GM12892 (cell line): Measurements from ENCODE around the gene PPP2R2B.

ENCODE experiments used
- DNase-seq: peaks from one replicate; pipeline ENCODE4 v3.0.0; 2011; ENCODE audit not compliant: insufficient read length
- FAIRE-seq: peaks from 2 replicates; lab custom pipeline; 2011; peaks lifted over from hg19 to GRCh38; lab: Jason Lieb, UNC
- POLR2A ChIP-seq: IDR thresholded peaks from 2 replicates; pipeline ENCODE4 v1.6.1; 2011; ENCODE audit warnings: low read depth, low read length, control low read depth
- POLR2AphosphoS5 ChIP-seq: IDR thresholded peaks from 2 replicates; pipeline ENCODE4 v1.6.1; 2011; ENCODE audit warnings: low read depth, low read length, control low read depth
- TAF1 ChIP-seq: IDR thresholded peaks from 2 replicates; pipeline ENCODE4 v1.6.1; 2011; ENCODE audit warnings: low read depth, mild to moderate bottlenecking, control low read depth, low read length, borderline replicate concordance

PPP2R2B gene

DNA sequence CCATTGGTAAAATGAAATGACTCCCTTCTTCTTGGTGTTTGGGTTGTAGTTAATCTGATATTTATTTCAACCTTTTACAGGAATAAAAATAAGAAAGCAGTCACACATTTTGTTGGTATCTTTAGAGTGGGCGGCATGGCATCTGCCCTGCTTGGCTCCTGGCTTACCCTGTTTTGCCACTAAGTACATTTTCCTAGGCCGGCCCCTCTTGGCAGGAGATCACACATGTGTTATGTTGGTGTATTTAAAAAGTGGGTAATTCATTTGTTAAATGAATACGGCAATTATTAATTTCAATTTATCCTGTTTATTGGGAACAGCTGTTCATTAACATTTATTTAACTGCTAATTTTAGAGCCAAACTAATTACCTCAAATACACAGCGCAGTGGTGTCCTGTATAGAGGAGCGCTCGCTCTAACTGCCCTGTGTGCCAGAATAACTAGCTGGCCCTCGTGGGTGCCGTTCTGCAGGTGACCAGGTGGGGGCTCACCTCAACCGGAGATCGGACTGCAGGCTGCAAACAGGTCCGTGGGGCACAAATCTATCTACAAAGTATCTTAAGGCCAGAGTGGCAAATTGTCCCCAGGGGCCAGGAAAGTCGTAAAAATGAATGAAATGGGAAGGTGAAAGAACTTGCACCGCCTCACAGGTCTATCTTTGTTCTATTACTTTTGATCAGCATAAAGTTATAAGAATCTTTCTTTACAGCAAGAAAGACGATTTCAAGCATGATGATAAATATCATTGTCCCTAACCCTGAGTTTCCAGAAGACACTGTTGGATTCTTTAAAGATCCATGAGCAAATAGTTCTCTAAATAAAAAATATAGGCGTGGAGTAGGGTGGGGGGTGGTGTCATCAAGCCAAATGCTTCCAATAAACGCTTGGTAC, 336.4 kb downstream of the PPP2R2B start:
- DNase-seq (peak; percentile 37), FAIRE-seq (peak; percentile 24)
- no peak for TF ChIP-seq TAF1
- TF ChIP-seq POLR2A = no peak
- TF ChIP-seq POLR2AphosphoS5 = no peak

DNA sequence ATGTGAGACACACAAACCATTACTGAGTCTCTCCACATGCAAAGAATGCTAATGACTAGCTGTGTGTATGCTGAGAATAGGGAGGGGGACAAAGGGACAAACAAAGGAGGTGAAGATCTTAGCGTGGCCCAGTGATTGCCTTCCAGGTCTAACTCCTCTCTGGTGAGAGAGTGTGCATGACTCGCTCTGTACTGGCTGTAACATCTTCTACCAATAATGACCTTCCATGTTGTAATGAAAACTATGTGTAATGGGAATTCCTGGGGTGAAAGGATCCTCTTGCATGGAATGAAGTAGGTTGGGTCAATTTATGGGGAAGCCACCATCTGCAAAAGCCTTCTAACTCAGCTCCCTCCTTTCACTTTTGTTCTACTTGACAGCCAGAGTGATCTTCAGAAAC, 338.1 kb downstream of the PPP2R2B start:
- DNase-seq = no peak
- FAIRE-seq = no peak
- TF ChIP-seq POLR2A = no peak

- DNase-seq = no peak
- TF ChIP-seq POLR2AphosphoS5 = no peak
- TF ChIP-seq POLR2A = no peak
- TF ChIP-seq TAF1 = no peak
- FAIRE-seq = no peak
Measured at GRCh38 chr5:146539973-146540372, 338.6 kb downstream of the PPP2R2B start.

GRCh38 chr5:146538432-146538831, 340.1 kb downstream of the PPP2R2B start:
- DNase-seq (no peak), FAIRE-seq (no peak)
- TF ChIP-seq TAF1 = no peak
- no peak for TF ChIP-seq POLR2AphosphoS5
- no peak for TF ChIP-seq POLR2A

GRCh38 chr5:146533882-146534281, 344.7 kb downstream of the PPP2R2B start:
- TF ChIP-seq POLR2AphosphoS5 (no peak), POLR2A (no peak), TAF1 (no peak)
- DNase-seq (no peak), FAIRE-seq (no peak)

- peak; percentile 33 for DNase-seq
- no peak for TF ChIP-seq TAF1
- no peak for TF ChIP-seq POLR2AphosphoS5
- no peak for TF ChIP-seq POLR2A
Measured at GRCh38 chr5:146533260-146533857, 345.2 kb downstream of the PPP2R2B start.

More at GRCh38 chr5:146533260-146533857, 345.2 kb downstream of the PPP2R2B start:
- FAIRE-seq = peak; percentile 90
